ENCODE measurements around the gene CYP39A1. TPM values are rescaled to one million over a fixed set of nuclear protein-coding genes. Genes with fewer than 3 reads are reported as not detected.

Gene CYP39A1
- total RNA-seq, 1 experiment from 2014 or later: 0.54 TPM

- H4K20me1 ChIP-seq (ENCODE audit: insufficient read depth): no peaks in the 10 kb centered on the region
- no peak overlapping the region for H2AFZ ChIP-seq (ENCODE audit: low read depth, low read length, poor library complexity, severe bottlenecking)
- H3K4me2 ChIP-seq (ENCODE audit: low read length): no peak overlapping the region
- no peaks in the 10 kb centered on the region for H3K79me2 ChIP-seq (ENCODE audit: insufficient read depth, low read length)
- no peak overlapping the region for H3K9ac ChIP-seq (ENCODE audit: low read length)
- CTCF ChIA-PET: no interaction called here
- H3K27me3 ChIP-seq (ENCODE audit: insufficient read depth, low read length): no peaks in the 10 kb centered on the region
- H3K9me2 ChIP-seq (ENCODE audit: insufficient read depth): no peaks in the 10 kb centered on the region
- intact Hi-C loops (cut with micrococcal nuclease): loop anchor here (5.0 kb wide), 1 partner anchor 396 kb away; no protein-coding TSS in a partner anchor
- BruUV-seq (replicated peaks): no TSS peak
- RAD21 ChIA-PET (ENCODE audit: low non-redundant PET in 1 of 2, low total read pairs in 2 of 2, uncharacterized antibody in 2 of 2, unreplicated experiment in 2 of 2): no interaction called here
- POLR2A ChIA-PET: no interaction called here
- peaks cover 3 to 28% of the 10 kb centered on the region in 2 experiments; a peak in 2 of 4 replicates for H3K4me1 ChIP-seq (ENCODE audit: control insufficient read depth in 1 of 2, insufficient read depth in 2 of 2, low read length in 2 of 2)
- DNase-seq (ENCODE audit: low read depth, low spot score) (no peak), ATAC-seq (no peak)
- no peak for TF ChIP-seq SRF (IDR thresholded peaks at IDR 0.05; ENCODE audit: low read depth)
- TF ChIP-seq EZH2 (IDR thresholded peaks at IDR 0.05): no peak
- no peak for TF ChIP-seq RAD21 (IDR thresholded peaks at IDR 0.05; ENCODE audit: low read depth)
- no peak for TF ChIP-seq EZH2phosphoT487 (IDR thresholded peaks at IDR 0.05; ENCODE audit: borderline replicate concordance)
- TF ChIP-seq JUND (IDR thresholded peaks at IDR 0.05): no peak
- no peak for TF ChIP-seq ZNF274 (IDR thresholded peaks at IDR 0.05; ENCODE audit: low read depth, low read length)
- no peak for TF ChIP-seq CBX3 (IDR thresholded peaks at IDR 0.05; ENCODE audit: low read depth)
- TF ChIP-seq, protein P1, sequence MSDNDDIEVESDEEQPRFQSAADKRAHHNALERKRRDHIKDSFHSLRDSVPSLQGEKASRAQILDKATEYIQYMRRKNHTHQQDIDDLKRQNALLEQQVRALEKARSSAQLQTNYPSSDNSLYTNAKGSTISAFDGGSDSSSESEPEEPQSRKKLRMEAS (IDR thresholded peaks at IDR 0.05): no peak
- no peak for TF ChIP-seq POLR2AphosphoS5 (IDR thresholded peaks at IDR 0.05; ENCODE audit: low read depth, low read length)
- no peak for TF ChIP-seq FOSL1 (IDR thresholded peaks at IDR 0.05; ENCODE audit: low read depth)
- no peak for TF ChIP-seq ATF3 (IDR thresholded peaks at IDR 0.05)
- TF ChIP-seq, protein P2, sequence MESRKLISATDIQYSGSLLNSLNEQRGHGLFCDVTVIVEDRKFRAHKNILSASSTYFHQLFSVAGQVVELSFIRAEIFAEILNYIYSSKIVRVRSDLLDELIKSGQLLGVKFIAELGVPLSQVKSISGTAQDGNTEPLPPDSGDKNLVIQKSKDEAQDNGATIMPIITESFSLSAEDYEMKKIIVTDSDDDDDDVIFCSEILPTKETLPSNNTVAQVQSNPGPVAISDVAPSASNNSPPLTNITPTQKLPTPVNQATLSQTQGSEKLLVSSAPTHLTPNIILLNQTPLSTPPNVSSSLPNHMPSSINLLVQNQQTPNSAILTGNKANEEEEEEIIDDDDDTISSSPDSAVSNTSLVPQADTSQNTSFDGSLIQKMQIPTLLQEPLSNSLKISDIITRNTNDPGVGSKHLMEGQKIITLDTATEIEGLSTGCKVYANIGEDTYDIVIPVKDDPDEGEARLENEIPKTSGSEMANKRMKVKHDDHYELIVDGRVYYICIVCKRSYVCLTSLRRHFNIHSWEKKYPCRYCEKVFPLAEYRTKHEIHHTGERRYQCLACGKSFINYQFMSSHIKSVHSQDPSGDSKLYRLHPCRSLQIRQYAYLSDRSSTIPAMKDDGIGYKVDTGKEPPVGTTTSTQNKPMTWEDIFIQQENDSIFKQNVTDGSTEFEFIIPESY (IDR thresholded peaks at IDR 0.05; ENCODE audit: extremely low read depth, insufficient replicate concordance, low read length): no peak
- no peak for TF ChIP-seq YY1 (IDR thresholded peaks at IDR 0.05; ENCODE audit: extremely low read depth, insufficient replicate concordance, low read depth, low read length)
- TF ChIP-seq CEBPB (IDR thresholded peaks at IDR 0.05; ENCODE audit: low read depth): no peak
- TF ChIP-seq POLR2A (IDR thresholded peaks at IDR 0.05; ENCODE audit: borderline replicate concordance, extremely low read depth, insufficient read depth, insufficient read length): no peak
- TF ChIP-seq SP1 (IDR thresholded peaks at IDR 0.05; ENCODE audit: low read depth): no peak
- TF ChIP-seq CTCF (IDR thresholded peaks at IDR 0.05 in 2 of 3, conservative IDR thresholded peaks at IDR 0.05 in 1 of 3; ENCODE audit: borderline replicate concordance in 1 of 3, insufficient read depth in 1 of 3, low read depth in 2 of 3, low read length in 2 of 3): no peak
- no peak for TF ChIP-seq EGR1 (IDR thresholded peaks at IDR 0.05; ENCODE audit: low read depth)
- no peak overlapping the region for H3K27ac ChIP-seq (ENCODE audit: low read depth, low read length)
- H3K36me3 ChIP-seq (ENCODE audit: control insufficient read depth in 1 of 2, insufficient read depth in 2 of 2, low read length in 2 of 2): no peaks in the 10 kb centered on the region
- H3K9me3 ChIP-seq (ENCODE audit: control insufficient read depth in 1 of 2, insufficient read depth in 1 of 2, low read depth in 1 of 2, low read length in 2 of 2): no peaks in the 10 kb centered on the region
- H3K4me3 ChIP-seq (replicated peaks in 1 of 2; ENCODE audit: low read depth in 1 of 2, low read length in 2 of 2): no peak overlapping the region
Measured at GRCh38 chr6:46651006-46651405, 1.6 kb downstream of the CYP39A1 start.
